ENCODE results near the gene DPM2.
A peak's percentile ranks its signal among the peaks of the same experiment; 100 is the strongest.

DPM2 gene

GRCh38 chr9:127972236-127972871, 34.7 kb upstream of the DPM2 start:
- no peak for DNase-seq

DNA sequence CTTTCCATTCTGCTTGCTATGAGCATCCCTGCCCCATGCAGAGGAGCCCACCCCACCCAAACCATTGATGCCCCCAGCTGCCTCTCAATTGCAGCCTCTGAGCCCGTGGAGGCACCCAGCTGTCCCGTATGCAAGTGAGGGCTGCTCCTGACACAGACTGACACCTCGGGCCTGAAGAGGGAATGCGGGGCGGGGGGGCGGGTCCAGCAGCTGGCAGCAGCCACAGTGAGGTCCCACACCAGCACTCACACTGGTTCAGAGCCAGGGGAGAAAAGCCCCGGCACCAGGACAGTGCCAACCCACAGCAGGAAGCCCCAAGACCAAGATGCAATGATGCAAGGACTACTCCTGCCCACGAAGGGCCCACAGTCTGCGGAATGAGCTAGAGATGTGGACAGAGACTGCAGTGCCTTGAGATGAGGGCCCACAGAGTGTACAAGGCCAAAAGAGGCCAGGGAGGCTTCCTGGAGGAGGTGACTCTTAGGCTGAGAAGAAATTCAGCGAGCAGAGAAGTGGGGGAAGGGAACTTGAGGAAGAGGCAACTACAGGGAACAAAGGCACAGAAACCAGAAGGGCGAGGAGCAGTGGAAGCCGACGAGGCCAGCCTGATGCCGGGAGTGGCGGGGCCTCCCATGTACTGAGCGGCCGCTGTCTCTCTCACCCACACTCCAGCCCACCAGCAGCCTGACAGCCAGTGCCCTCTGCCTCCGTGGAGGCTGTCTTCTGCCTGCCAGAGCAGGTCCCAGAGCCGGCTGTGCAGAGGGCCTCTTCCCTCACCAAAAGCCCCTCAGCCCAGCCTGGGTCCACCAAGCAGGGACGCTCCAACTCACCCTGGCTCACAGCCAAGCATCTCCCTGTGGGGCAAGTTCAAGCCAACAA, 33.9 kb upstream of the DPM2 start:
- no peak for DNase-seq

- DNase-seq: peak; percentile 65
Measured at GRCh38 chr9:127970401-127971313, 33.0 kb upstream of the DPM2 start.

- no peak for DNase-seq
Measured at GRCh38 chr9:127968700-127969383, 31.2 kb upstream of the DPM2 start.

GRCh38 chr9:127968042-127968441, 30.4 kb upstream of the DPM2 start:
- peak; percentile 52 for DNase-seq

DNA sequence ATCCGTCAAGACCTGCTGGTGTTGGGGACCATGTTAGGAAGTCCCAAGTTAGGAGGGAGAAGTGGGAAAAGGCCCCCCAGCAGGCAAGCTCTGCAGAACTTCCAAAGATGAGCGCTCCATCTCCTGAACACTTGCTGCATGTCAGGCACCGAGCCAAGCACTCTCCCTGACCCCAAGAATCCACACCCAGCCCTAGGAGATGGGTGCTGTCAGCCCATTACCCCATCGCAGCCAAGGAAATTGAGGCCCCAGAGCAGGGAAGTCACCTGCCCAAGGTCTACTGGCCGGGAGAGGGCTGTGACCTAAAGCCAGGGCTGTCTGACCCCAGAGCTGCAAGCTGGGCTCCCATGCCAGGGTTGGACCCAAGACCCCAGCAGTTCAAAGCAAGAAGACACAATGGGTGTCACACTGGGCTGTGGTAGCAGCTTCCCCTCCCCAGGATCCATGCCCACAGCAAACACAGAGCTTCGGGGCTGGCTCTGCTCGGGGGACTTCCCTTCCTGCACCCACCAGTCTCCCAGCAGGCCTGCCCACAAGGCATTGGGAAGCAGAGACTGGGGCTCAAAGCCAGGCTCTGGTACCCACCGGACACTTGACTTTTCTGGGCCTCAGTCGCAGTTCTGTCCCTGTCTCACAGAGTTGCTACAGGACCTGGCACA, 29.6 kb upstream of the DPM2 start:
- no peak for DNase-seq

- no peak for DNase-seq
Measured at GRCh38 chr9:127966416-127967150, 28.9 kb upstream of the DPM2 start.

DNA sequence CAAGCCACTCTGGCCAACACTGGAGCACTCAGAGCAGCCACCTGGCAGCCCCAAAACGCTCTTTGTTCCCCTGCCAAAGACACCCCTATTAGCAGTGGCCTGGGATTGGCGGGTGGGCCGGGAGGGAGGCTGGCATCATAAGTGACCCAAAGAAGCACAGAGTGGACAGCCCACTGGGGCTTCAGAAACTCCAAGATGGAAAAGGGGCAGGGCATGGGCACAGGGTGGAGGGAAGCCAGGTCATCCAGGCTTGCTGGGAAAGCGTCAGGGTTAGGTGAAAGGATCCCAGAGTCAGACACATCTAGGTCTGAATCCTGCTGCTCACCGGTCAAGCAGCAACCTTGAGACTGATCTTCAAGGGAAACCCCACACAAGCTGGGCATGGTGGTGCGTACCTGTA, 28.3 kb upstream of the DPM2 start:
- DNase-seq: no peak

GRCh38 chr9:127963359-127964064, 25.9 kb upstream of the DPM2 start:
- no peak for DNase-seq

GRCh38 chr9:127963041-127963358, 25.3 kb upstream of the DPM2 start:
- DNase-seq: no peak

DNA sequence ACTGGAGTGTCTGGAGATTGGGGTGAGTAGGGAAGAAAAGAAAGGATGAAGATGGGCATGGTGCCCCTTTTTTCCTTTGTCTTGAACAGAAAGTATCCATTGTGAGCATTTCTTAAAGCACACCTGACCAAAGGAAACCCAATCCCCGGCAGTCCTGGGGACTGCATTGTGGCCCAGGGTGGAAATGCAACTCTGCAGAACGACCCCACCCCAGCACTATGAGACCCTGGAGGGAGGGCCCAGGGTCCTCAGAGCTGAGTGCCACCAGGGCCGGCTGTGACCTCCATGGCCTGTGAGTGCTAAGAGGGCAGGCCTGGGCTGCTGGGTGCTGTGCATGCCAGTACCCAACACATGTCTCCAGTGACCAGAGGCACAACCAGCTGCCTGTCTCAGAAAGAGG, 24.6 kb upstream of the DPM2 start:
- no peak for DNase-seq

GRCh38 chr9:127961613-127962155, 24.0 kb upstream of the DPM2 start:
- no peak for DNase-seq

GRCh38 chr9:127961155-127961490, 23.5 kb upstream of the DPM2 start:
- DNase-seq: no peak

- no peak for DNase-seq
Measured at GRCh38 chr9:127960410-127961154, 22.9 kb upstream of the DPM2 start.

DNA sequence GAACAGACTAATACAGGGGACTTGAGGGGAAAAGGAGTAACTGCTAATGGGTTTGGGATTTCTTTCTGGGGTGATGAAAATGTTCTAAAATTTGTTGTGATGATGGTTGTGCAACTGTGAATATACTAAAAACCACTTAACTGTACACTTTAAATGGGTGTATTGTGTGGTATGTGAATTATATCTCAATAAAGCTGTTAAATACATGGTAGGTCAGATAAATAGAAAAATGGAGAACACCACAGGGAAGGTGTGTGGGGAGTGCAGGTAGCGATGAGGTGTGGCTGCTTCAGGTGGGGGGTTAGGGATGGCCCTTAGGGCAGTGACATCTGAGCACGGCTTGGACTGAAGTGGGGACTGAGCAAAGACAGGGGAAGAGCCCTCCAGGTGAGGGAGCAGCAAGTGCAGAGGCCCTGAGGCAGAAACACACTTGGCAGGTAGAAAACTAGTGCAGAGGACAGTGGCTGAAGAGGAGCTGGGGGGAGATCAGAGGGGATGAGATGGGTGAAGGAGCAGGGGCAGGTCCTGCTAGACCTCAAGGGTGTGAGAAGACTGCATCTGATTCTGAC, 22.3 kb upstream of the DPM2 start:
- DNase-seq: no peak

DNA sequence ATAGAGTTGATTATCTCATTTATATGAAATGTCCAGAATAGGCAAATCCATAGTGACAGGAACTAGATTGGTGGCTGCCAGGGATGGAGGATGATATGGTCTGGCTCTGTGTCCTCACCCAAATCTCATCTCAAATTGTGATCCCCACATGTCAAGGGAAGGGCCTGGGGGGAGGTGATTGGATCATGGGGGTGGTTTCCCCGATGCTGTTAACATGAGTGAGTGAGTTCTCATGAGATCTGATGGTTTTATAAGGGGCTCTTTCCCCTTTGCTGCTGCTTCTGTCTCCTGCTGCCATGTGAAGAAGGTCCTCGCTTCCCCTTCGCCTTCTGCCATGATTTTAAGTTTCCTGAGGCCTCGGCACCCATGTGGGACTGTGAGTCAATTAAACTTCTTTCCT, 21.7 kb upstream of the DPM2 start:
- DNase-seq: no peak

DNA sequence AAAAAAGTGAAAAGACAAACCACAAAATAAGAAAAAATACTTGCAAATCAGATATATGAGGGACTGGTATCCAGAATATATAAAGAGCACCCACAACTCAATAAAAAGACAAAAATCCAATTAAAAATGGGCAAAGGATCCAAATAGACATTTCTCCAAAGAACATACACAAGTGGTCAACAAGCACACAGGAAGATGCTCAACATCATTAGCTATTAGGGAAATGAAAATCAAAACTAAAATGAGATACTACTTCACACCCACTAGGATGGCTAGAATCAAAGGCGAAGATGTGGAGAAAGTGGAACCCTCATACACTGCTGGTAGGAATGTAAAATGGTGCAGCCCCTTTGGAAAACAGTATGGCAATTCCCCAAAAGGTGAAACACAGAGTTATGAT, 21.1 kb upstream of the DPM2 start:
- no peak for DNase-seq

- DNase-seq: peak; percentile 80
Measured at GRCh38 chr9:127955294-127956015, 17.8 kb upstream of the DPM2 start.

DNA sequence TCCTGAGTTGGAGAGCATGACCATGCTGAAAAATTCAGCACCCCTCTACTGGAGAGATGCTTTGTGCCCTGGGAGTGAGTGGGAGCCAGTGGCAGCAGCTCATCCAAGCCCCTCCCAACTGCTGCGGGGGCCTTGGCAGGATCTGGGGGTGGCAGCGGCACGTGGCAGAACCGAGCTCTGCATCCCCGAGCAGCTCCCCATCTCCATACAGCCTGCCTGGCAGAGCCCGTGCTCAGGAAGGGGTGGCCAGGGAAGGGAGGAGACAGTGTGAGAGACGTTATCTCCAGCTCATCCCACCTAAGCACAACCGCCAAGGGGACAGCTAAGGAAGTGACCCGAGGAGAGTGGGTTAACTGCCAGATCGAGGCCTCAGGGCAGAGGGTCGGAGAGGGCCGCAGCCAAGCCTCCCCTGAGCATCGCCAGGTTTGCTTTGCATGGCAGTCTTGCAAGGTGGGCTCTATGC, 17.2 kb upstream of the DPM2 start:
- no peak for DNase-seq
